NT2/D1 (cell line): ENCODE data around the gene HIP1.

ENCODE experiments used
- YY1 ChIP-seq: IDR thresholded peaks from 2 replicates; pipeline ENCODE4 v1.6.1; 2011; ENCODE audit not compliant: insufficient read length, insufficient read depth
- ZNF274 ChIP-seq: IDR thresholded peaks from 2 replicates; pipeline ENCODE4 v1.6.1; 2011; ENCODE audit warnings: mild to moderate bottlenecking, low read depth, low read length

- no peak for TF ChIP-seq YY1
- TF ChIP-seq ZNF274, result no peak
Measured at GRCh38 chr7:75663302-75663907, 75.3 kb downstream of the HIP1 start.
